Measurements from ENCODE around the gene POGK.
"Not testable (repeated sequence)": the region's sequence is repeated elsewhere in the genome, so short reads cannot be mapped to it uniquely, and the experiment has no call there.

Gene POGK

GRCh38 chr1:166838766-166839599 lies at the start of gene POGK:
POGK (plus strand) TSS chr1:166839475; CDS start chr1:166840957, 1,482 bp downstream.
- DNase-seq: peak; percentile 78 to 97 (median 94)
- intact Hi-C loops (cut with DNase I): loop anchor here (1.0 kb wide), 1 partner anchor 37 kb away; the partner anchor contains the start of gene TADA1

- intact Hi-C loops (cut with DNase I): no loop called here
- no peak for DNase-seq
These were observed 42.5 kb upstream of the POGK start for GRCh38 chr1:166796620-166797236.

GRCh38 chr1:166808952-166809351 lies 30.3 kb upstream of the POGK start:
- DNase-seq: no peak
- intact Hi-C loops (cut with DNase I): no loop called here

- no peak for DNase-seq
- intact Hi-C loops (cut with DNase I): no loop called here
These were observed 27.6 kb upstream of the POGK start for GRCh38 chr1:166811691-166812090.

GRCh38 chr1:166813508-166814223 lies 25.6 kb upstream of the POGK start:
- intact Hi-C loops (cut with DNase I): no loop called here
- no peak for DNase-seq

- no peak for DNase-seq
- intact Hi-C loops (cut with DNase I): no loop called here
These were observed 24.7 kb upstream of the POGK start for GRCh38 chr1:166814611-166815010.

GRCh38 chr1:166819974-166820373 lies 19.3 kb upstream of the POGK start:
- no peak for DNase-seq
- intact Hi-C loops (cut with DNase I): no loop called here

GRCh38 chr1:166822385-166822784 lies 16.9 kb upstream of the POGK start:
- intact Hi-C loops (cut with DNase I): no loop called here
- DNase-seq: no peak

- intact Hi-C loops (cut with DNase I): no loop called here
- no peak for DNase-seq
These were observed 11.8 kb upstream of the POGK start for GRCh38 chr1:166827426-166827825.

GRCh38 chr1:166829762-166830161 lies 9.5 kb upstream of the POGK start:
- DNase-seq; intact Hi-C loops (cut with DNase I): not testable (repeated sequence)

- DNase-seq: no peak
- intact Hi-C loops (cut with DNase I): no loop called here
These were observed 2.5 kb upstream of the POGK start for GRCh38 chr1:166836733-166837132.

GRCh38 chr1:166839600-166840308 lies 479 bp downstream of the POGK start:
- DNase-seq: peak in 40 of 42 donors; percentile 26 to 79 (median 58)
- intact Hi-C loops (cut with DNase I): loop anchor here (1.0 to 10.0 kb wide), 2 partner anchors 37 to 385 kb away; partner anchors contain the start of genes POU2F1 and TADA1

GRCh38 chr1:166840309-166841274 lies 1.3 kb downstream of the POGK start:
- intact Hi-C loops (cut with DNase I): loop anchor here (10.0 kb wide), 1 partner anchor 384 kb away; the partner anchor contains the start of gene POU2F1
- no peak for DNase-seq

- intact Hi-C loops (cut with DNase I): loop anchor here (10.0 kb wide), 1 partner anchor 381 kb away; the partner anchor contains the start of gene POU2F1
These were observed 4.0 kb downstream of the POGK start for GRCh38 chr1:166843322-166843721.

GRCh38 chr1:166843769-166844596 lies 4.7 kb downstream of the POGK start:
- DNase-seq: peak in 41 of 42 donors; percentile 28 to 78 (median 57)
- intact Hi-C loops (cut with DNase I): loop anchor here (10.0 kb wide), 1 partner anchor 381 kb away; the partner anchor contains the start of gene POU2F1

More at GRCh38 chr1:166843322-166843721, 4.0 kb downstream of the POGK start:
- no peak for DNase-seq

GRCh38 chr1:166844791-166845190 lies 5.5 kb downstream of the POGK start:
- intact Hi-C loops (cut with DNase I): loop anchor here (10.0 kb wide), 1 partner anchor 380 kb away; the partner anchor contains the start of gene POU2F1
- DNase-seq: peak in 2 of 42 donors; percentile 19 to 24

- DNase-seq: no peak
- intact Hi-C loops (cut with DNase I): loop anchor here (10.0 kb wide), 1 partner anchor 377 kb away; the partner anchor contains the start of gene POU2F1
These were observed 8.9 kb downstream of the POGK start for GRCh38 chr1:166848193-166848592.

Data from head of caudate nucleus (tissue), 42 donors.